HG03025 (cell line): Measurements from ENCODE around the gene TMX3.
A peak's percentile ranks its signal among the peaks of the same experiment; 100 is the strongest.

Source experiments
- ATAC-seq: cut with Tn5 transposase; IDR thresholded peaks from one replicate; pipeline ENCODE4 v1.9.1; 2021; ENCODE audit warnings: mild to moderate bottlenecking, moderate library complexity; ENCODE audit not compliant: unreplicated experiment, low FRiP score

Gene TMX3

DNA sequence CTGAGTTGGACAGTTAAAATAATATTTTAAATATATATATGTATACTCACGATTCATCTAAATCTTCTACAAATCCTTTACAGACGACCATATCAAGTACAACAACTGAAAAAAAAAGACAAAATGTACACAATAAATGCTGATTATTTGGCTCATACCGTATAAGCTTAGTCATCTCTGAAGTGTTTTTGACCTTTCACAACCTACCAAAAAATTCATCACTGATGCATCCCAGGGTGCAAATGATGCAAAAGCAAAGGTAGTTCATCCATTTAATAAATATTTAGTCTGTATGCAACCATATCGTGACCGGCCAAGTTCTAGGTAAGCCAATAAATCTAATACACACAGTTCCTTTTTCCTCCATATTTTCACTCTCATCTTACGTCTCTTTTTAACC lies 1.1 kb downstream of the TMX3 start:
- no peak for ATAC-seq

- no peak for ATAC-seq
Observed at GRCh38 chr18:68713131-68713530, 1.8 kb downstream of the TMX3 start.

DNA sequence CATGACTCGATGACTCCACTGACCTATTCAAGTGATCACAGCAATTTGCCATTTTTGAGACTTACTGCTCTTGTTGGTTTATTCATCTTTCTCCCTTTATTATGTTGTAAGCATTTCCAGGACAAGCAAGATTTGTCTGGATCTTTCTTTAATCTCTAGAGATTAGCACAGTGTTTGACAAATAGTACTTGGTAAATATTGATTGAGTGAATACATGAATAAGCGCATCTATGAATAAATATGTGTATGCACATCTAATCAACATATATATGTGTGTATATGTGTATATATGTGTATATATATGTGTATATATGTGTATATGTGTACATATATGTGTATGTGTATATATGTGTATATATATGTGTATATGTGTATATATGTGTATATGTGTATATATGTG lies 7.3 kb downstream of the TMX3 start:
- ATAC-seq, result no peak

DNA sequence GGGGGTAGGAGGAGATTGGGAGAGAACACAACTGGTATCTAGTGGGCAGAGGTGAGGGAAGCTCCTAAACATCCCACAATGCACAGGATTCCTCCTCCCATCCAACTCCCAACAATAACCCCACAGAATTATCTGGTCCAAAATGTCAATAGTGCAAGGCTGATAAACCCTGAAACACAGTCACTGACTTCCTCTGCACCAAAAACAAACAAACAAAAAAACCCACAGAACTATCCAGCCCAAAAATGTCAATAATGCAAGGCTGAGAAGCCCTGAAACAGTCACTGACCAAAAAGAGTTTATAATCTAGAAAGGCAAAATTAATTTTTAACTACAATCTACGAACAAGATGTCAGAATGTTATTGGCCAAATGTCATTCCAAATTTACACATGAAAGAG lies 9.8 kb downstream of the TMX3 start:
- no peak for ATAC-seq

GRCh38 chr18:68703326-68703725 lies 11.6 kb downstream of the TMX3 start:
- no peak for ATAC-seq

DNA sequence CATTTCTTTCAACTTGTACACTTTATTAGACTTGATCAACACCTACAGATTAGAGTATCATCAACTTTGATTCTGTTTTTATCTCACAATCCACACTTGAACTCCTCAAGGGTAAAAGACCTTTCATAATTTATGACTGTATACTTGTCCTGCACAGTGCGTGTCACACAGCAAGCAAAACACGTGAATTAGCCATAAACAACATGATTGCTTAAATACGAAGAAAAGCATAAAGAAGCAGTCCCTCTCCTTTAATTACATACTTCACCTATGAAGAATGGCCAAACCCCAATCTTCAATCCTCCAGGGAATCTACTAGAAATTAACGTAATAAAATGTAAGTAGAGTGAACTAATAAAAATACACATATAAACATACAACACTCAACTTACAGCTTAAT lies 13.6 kb downstream of the TMX3 start:
- ATAC-seq, result no peak

DNA sequence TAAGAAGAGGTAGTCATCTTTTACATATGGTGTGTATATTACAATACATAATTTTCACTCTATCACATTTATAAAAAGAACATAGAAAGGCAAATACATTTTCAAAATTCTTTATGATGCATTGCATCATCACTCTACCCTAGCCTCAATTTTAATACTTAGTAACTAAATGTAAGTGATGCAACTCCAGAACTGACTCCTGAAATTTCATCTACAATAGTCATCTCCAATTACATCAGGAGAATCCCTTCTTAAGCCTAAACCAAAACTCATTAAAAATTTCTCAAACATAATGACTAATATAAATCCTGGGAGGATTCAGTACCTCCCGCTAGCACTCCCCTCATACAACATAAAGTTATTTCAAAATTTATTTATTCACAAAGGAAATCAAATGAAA lies 15.9 kb downstream of the TMX3 start:
- no peak for ATAC-seq

DNA sequence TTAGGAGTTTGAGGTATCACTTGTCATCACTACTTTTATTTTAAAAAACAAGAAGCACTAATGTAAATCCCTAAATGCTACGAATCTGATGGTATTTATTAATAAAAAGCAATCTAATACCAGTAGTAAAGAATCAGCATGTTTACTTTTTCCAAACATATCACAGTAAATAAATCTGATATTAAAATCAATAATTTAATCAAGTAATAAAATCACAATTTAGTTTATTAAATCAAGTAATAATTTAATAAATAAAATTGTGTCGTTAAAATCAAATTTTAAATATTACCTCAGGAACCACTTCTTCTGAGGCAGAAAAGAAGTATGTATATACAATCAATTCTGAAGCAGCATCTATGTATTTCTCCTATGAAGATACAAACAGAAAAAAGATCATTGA lies 18.0 kb downstream of the TMX3 start:
- no peak for ATAC-seq

DNA sequence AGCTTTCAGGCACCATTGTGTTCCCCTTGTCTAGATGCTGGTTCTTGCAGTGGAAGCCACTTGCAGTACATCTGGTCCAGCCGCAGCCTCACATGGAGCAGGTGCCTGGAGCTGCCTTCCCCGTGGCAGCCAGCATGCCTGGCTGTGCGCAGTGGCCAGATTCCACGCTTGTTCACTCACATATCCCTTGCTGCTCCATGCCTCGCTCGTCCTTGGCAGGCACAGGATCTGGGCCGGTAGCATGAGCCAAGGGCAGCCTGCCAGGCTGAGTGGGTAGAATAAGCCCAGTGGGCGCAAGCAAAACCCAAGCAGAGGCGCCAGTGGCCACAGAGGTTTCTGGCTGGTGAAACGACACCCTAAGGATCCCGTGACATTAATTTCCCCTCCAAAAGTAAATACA lies 20.6 kb downstream of the TMX3 start:
- no peak for ATAC-seq

DNA sequence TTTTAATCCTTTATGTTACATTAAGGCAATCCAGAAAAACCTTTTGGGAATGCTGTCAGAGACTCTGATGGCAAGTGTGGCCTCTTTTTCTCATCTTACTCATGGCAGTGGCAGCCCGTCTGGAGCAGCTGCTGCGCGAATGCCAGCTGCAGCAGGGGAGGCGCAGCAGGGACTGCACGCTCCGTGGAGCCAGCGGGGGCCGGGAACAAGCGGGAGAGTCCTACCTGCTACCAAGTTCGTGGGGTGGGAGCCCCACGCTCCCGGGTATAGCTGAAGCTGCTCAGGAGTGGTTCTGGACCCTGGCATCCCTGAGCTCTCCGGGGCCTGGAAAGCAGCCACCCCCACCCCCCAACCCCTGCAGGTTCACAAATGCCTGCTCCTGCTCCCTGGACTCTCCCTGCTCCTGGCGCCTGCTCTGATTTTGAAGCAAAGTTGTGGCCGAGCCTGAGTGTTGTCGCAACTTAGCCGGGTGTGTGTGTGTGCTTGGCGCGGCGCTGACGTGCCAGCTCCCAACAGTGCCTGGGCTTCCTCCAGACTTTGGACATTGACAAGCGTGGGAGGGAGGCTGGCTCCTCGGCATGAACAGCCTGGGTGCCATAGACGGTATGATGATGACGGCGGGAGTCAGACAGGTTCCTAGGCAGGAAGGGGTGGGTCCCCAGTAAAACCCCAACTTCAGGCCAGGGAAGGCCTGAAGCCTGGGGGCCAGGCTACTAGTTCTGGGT lies 21.7 kb downstream of the TMX3 start:
- ATAC-seq, result no peak

GRCh38 chr18:68679528-68679927 lies 35.4 kb downstream of the TMX3 start:
- ATAC-seq, result no peak

DNA sequence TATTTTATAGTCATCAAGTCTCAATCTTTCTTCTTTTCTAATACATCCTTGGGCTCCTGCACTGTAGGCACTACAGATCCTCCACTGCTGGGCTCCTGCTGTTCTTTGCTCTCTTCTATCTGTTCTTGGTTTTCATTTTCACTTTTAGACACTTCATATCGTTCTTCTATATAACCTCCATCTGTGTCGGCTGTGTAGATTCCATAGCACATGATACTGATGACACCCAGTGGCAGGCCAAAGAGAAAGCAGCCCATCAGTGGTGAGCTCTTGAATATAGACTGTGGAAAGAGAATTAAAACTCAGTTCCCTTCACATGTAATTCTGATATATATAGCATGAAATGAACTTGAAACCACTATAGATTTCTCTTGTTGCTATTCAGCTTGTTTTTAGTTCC lies 38.0 kb downstream of the TMX3 start:
- ATAC-seq, result peak; percentile 82

DNA sequence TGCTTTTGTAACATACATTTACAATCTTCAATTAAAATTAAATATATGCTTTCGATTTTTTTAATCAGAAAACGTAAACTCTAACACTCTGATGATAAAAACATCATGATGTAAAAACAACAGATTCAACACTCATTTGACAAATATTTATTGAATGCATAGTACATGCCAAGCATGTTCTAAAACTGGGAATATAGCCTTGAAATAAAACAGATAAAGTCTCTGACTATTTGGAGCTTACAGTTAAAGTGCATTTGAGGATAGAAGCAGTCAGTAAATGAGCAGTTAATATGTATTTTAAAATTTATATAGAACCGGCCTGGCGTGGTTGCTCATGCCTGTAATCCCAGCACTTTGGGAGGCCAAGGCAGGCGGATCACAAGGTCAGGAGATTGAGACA lies 47.8 kb downstream of the TMX3 start:
- no peak for ATAC-seq

GRCh38 chr18:68666381-68666780 lies 48.5 kb downstream of the TMX3 start:
- ATAC-seq, result no peak

DNA sequence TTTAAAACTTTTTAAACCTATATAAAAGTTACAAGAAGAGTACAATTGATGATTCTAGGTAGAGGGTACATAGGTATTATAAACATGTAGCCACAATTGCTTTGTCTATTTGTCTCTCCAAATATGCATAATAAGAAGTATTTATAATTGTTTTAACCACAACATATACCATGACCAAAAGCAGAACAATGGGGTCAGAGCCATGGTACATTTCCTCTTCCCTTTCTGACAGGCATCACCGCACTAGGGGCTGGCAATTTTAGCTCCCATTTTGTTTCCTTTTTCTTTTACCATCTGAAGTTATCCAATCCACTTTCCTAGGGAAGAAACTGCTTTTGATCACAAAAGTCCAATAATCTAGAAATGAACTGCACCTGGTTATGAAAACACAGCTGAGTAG lies 49.3 kb downstream of the TMX3 start:
- no peak for ATAC-seq

DNA sequence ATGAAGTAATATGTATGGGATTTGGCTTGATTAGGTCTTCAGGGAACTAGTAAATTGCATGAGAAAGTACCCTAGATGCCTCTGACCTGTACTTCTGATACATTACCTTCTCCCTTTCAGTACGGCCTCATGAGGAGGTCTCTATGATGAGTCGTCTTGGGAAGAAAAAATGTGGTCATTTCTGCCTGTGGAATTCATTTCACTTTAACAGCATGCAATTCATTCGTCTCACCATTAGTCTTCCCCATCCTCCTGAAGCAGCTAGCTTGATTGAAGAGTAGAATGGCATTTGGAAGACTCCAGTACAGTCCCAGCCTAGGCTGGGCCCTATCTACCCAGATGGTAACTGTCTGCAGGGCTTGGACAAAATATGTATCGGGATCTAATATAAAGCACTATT lies 52.2 kb downstream of the TMX3 start:
- ATAC-seq, result no peak

GRCh38 chr18:68660354-68661183 lies 54.3 kb downstream of the TMX3 start:
- ATAC-seq, result no peak

- ATAC-seq, result no peak
Observed at GRCh38 chr18:68648191-68648590, 66.7 kb downstream of the TMX3 start.

DNA sequence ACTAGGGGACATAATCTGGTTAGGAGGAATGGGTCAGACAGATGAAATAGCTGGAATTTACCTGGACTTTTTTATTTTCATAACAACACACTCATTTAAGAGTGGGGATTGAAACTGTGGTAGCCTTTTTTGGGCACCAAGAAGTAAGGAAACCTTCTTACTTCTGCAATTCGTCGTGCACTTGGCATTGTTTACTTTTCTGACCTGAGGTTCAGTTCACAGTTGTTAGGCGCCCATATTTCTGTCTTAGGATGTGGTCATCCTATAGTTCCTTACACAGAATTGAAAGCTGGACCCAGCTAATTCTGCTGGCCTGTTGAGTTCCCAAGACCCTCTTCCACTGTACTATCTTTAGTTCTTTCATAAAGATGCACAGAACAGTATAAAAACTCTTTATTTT lies 72.9 kb downstream of the TMX3 start:
- ATAC-seq, result no peak

DNA sequence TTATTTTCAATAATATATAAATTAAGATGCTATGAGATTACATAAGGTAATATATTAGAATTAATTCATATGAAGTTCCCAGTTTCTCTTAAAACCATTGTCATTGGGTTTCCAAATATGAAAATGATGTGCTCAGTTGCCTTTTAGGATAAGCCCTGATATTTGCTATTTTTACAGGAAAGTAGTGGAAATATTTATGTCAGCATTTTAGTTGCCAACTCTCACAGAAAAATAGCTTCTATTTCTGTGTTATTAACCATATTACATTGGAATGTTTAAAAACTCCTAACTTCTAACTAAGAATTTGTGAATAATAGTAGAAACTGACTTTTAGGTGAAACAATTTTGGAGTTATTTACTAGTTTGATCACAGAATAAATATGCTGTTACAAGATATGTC lies 74.0 kb downstream of the TMX3 start:
- no peak for ATAC-seq

DNA sequence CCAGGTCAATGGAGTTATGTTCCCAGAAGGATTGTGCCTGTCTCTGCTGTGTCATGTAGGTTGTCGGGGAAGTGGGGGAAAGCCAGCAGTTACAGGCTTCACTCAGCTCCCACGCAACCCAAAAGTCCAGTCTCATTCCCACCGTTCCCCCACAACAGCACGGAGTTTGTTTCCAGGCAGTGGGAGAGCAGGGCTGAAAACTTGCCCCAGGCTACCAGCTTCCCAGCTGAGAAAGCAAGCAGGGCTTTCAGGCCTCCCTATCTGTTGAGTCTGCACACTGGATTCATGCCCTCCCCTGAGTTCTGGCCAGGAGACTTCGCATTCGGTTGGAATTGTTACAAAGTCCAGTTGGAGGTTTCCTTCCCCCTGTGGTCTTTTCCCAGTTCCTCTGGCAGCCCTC lies 76.3 kb downstream of the TMX3 start:
- ATAC-seq, result no peak

- no peak for ATAC-seq
Observed at GRCh38 chr18:68627812-68628211, 87.1 kb downstream of the TMX3 start.
